Panc1 (cell line): Measurements from ENCODE around the gene CTSA.
A peak's percentile ranks its signal among the peaks of the same experiment; 100 is the strongest.

ENCODE experiments used
- POLR2AphosphoS5 ChIP-seq: IDR thresholded peaks from 2 replicates; pipeline ENCODE4 v1.6.1; 2012; ENCODE audit warnings: mild to moderate bottlenecking, low read depth, low read length, moderate library complexity
- SIN3A ChIP-seq: IDR thresholded peaks from 2 replicates; pipeline ENCODE4 v1.6.1; 2012; ENCODE audit warnings: low read depth, mild to moderate bottlenecking, low read length, moderate library complexity, borderline replicate concordance; ENCODE audit not compliant: insufficient read depth
- TF ChIP-seq, protein P1 (sequence below): fragments of 450-650 bp; IDR thresholded peaks from 2 replicates; pipeline ENCODE4 v1.5.1; 2017; ENCODE audit warnings: mild to moderate bottlenecking
- TF ChIP-seq, protein P2 (sequence below), 2 experiments: IDR thresholded peaks; 2 replicates each; pipeline ENCODE4 v1.6.1; 2011 to 2012; ENCODE audit warnings: low read depth in 2 of 2, control low read depth in 1 of 2, low read length in 1 of 2, mild to moderate bottlenecking in 1 of 2, moderate library complexity in 1 of 2; ENCODE audit not compliant: insufficient read depth in 1 of 2

DNA sequence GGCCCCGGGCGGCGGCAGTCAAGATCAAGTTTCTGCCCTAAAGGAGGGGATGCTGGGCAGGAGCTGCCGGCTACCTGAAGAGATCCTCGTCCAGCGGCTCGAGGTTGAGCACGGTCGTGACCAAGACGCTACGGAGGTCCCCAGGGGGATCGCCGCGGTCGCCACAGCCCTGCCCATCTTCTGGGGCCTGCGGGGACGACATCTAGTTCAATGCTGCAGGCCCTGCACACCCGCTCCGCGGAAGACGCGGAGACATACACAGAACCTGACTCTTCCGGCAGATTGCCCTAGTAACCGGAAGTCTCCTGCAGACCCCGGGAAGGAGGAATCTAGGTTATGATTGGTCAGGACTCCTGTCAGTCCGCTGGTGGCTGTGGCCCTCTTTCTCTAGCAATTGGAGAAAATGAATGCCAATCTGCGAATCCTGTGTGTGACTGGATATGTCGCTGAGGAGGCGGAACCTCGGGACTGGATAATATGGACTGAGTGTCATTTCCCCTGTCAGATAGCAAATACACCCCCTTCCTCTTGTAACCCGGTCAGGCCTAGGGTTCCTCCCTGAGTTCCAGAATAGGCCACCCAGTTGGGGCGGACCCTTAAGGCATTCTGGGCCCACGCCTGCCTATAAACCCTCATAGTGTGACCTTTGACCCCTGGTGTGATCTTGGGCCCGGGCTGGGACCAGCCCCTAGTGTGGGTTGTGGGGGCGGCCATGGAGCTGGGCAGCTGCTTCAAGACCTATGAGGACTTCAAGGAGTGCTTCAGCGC lies 33.8 kb upstream of the CTSA start, which contains the start of the genes ACOT8 and ZSWIM3:
- TF ChIP-seq, protein P1, sequence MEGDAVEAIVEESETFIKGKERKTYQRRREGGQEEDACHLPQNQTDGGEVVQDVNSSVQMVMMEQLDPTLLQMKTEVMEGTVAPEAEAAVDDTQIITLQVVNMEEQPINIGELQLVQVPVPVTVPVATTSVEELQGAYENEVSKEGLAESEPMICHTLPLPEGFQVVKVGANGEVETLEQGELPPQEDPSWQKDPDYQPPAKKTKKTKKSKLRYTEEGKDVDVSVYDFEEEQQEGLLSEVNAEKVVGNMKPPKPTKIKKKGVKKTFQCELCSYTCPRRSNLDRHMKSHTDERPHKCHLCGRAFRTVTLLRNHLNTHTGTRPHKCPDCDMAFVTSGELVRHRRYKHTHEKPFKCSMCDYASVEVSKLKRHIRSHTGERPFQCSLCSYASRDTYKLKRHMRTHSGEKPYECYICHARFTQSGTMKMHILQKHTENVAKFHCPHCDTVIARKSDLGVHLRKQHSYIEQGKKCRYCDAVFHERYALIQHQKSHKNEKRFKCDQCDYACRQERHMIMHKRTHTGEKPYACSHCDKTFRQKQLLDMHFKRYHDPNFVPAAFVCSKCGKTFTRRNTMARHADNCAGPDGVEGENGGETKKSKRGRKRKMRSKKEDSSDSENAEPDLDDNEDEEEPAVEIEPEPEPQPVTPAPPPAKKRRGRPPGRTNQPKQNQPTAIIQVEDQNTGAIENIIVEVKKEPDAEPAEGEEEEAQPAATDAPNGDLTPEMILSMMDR, result no peak
- TF ChIP-seq POLR2AphosphoS5, result peak; percentile 85
- peak; percentile 9; the same call in 1 of the 2 replicates for TF ChIP-seq SIN3A
- TF ChIP-seq, protein P2, sequence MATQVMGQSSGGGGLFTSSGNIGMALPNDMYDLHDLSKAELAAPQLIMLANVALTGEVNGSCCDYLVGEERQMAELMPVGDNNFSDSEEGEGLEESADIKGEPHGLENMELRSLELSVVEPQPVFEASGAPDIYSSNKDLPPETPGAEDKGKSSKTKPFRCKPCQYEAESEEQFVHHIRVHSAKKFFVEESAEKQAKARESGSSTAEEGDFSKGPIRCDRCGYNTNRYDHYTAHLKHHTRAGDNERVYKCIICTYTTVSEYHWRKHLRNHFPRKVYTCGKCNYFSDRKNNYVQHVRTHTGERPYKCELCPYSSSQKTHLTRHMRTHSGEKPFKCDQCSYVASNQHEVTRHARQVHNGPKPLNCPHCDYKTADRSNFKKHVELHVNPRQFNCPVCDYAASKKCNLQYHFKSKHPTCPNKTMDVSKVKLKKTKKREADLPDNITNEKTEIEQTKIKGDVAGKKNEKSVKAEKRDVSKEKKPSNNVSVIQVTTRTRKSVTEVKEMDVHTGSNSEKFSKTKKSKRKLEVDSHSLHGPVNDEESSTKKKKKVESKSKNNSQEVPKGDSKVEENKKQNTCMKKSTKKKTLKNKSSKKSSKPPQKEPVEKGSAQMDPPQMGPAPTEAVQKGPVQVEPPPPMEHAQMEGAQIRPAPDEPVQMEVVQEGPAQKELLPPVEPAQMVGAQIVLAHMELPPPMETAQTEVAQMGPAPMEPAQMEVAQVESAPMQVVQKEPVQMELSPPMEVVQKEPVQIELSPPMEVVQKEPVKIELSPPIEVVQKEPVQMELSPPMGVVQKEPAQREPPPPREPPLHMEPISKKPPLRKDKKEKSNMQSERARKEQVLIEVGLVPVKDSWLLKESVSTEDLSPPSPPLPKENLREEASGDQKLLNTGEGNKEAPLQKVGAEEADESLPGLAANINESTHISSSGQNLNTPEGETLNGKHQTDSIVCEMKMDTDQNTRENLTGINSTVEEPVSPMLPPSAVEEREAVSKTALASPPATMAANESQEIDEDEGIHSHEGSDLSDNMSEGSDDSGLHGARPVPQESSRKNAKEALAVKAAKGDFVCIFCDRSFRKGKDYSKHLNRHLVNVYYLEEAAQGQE (IDR thresholded peaks at IDR 0.05; ENCODE audit: insufficient read depth in 1 of 2, low read depth in 2 of 2, low read length in 1 of 2), result no peak
